Measurements from ENCODE around the gene DVL3.
"Not testable (repeated sequence)": the region's sequence is repeated elsewhere in the genome, so short reads cannot be mapped to it uniquely, and the experiment has no call there.

The DVL3 gene

DNA sequence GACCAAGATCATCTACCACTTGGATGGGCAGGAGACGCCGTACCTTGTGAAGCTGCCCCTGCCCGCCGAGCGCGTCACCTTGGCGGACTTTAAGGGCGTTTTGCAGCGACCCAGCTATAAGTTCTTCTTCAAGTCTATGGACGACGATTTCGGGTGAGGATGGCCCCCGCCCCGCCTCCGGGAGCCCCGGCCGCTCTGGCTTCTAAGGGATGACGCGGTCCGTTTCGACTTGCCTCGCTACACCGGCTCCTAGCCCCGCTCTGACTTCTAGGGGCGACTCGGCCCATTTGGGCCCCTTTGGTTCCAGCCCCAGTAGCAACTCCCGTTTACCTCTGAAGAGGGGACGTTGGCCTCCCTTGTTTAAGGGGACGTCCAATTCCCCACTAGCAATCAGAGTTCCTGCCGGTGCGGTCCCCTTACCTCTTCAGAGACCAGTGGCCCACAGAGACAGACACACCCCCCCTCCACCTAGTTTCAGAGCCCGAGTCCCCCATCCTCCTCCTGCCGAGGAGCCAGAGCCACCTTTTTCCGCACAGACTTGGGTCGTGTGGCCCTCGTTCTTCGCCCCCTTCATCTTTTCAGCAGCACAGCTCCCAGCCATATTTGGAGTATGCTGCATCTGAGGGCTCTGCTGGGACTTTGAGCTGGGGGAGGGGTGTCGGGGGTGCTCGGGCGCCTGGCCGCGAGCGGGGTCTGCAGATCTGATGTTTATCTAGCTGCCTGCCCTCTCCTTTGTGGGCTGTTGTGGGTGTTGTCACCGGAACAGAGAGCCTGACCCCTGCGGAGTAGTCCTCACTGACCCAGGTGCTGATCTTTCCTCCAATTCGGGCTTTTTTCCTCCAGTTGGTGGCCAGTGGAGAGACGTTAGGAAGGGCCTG is 706 bp downstream of the DVL3 start:
- peak; percentile 29 for DNase-seq (ENCODE audit: low read depth)

DNA sequence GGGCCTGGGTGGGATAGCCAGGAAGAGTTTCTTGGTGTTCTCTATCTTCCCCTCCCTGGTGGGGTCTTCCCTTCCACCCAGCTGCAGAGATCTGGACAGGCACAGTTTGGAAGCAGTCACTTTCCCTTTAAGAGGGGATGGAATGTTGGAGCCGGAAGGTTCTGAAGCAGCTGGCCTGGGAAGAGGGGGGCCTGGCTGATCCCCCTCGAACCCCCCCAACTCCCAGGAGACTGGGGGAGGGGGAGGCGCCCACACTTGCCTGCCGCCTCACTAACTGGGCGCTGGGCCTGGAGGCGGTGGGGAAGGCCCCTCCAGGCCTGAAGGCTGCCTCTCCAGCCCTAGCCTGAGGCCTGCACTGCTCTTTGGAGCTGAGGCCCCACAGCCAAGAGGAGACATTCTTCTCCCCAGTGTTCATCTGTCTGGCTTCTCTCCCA is 1.4 kb downstream of the DVL3 start:
- no peak for DNase-seq (ENCODE audit: low read depth)

DNA sequence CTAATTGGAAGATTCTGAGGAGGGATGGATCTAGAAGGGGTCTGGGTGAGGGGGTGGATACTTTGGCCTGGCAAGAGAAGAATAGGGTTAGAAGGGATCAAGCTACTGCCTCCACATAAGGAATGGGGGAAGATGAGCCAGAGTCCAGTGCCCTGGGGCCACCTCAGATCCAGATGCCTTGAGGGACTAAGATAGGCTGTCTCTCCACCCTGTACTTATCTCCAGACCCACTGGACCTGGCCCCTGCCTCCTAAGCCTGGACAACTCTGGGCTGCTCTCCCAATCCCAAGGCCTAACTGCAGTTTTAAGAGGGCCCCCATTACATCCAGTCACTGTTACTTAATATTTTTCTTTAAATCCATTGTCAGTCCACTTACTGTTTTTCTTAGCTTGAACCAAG is 2.0 kb downstream of the DVL3 start:
- no peak for DNase-seq (ENCODE audit: low read depth)

DNA sequence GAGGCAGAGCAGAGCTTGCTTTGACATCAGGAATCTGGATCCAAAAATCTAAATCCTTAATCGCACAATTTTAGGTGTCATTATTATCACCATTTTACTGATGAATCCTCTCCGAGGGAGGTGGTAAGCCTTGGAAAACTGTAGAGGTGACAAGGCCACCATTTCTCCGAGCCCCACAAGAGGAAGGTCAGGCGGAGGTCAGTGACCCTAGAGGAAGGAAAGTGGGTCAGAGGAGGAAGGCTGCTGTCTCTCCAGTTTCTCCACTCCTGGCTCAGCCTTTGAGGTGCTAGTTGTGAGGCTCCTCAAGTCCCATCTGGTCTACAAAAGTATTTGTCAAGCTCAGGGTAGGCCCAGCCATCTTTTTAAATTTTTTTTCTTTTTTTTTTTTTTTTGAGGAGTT is 3.2 kb downstream of the DVL3 start:
- no peak for DNase-seq (ENCODE audit: low read depth)

DNA sequence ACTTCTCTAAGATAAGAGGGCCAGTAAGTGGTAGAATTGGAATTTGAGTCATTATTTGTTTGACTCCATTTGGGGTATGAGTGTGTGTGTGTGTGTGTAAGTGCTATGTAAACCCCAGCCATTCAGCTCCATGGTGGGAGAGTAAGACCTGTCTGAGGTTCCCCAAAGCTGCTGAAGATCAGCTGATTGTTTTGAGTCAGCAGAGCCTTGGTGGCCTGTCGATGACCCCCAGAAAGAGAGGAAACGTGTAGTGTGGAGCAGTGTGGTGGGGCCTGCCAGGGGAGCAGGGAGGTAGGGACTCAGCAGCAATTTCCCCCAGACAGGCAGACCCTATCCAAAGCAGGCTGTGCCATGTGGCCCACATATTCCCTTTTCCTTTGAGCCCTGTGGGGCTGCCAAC is 5.3 kb downstream of the DVL3 start:
- DNase-seq (ENCODE audit: low read depth): no peak

DNA sequence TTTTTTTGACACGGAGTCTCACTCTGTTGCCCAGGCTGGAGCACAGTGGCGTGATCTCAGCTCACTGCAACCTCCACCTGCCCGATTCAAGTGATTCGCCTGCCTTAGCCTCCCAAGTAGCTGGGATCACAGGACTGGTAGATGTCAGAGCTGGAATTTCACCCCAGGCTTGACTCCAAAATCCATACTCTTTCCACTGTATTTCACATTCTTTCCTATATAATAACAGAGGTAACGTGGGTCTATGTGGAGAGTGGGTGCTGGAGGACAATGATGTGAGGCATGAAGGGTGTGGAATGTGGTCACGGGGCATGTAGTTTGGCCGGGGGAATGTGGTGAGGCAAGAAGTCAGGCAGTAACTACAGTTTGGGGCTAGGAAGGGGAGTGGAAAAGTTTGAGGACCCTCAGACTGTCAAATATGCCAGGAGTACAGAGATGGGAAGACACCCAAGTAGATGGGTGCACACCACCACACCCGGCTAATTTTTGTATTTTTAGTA is 7.4 kb downstream of the DVL3 start:
- DNase-seq (ENCODE audit: low read depth): not testable (repeated sequence)

GRCh38 chr3:184164648-184165330 is 9.6 kb downstream of the DVL3 start:
- no peak for DNase-seq (ENCODE audit: low read depth)

GRCh38 chr3:184165543-184165942 is 10.4 kb downstream of the DVL3 start:
- DNase-seq (ENCODE audit: low read depth): no peak

DNA sequence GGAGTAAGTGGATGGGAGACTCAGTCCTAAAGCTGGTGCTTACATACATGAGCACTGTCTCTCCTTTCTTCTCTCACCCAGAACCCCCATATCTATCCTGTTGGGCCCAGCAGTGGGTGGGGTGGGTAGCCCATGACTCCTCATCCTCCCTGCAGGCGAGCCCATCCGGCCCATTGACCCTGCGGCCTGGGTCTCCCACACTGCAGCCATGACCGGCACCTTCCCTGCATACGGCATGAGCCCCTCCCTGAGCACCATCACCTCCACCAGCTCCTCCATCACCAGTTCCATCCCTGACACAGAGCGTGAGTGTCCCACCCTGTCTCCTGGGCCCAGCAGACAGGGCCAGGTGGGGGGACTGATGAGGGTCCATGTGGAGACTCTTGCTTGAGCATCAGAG is 11.5 kb downstream of the DVL3 start:
- no peak for DNase-seq (ENCODE audit: low read depth)

DNA sequence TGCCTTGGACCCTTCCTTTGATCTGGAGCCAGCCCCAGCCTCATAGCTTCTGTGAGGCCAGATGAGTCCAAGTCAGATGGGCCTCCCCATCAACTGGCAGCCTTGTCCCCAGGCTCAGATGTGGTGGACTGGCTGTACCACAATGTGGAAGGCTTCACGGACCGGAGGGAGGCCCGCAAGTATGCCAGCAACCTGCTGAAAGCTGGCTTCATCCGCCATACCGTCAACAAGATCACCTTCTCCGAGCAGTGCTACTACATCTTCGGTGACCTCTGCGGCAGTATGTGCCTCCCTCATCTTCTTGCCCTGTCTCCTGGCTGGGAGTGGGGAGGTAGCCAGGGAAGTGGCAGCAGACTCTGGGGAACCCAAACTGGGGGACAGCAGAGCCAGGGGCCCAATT is 12.6 kb downstream of the DVL3 start:
- DNase-seq (ENCODE audit: low read depth): no peak

DNA sequence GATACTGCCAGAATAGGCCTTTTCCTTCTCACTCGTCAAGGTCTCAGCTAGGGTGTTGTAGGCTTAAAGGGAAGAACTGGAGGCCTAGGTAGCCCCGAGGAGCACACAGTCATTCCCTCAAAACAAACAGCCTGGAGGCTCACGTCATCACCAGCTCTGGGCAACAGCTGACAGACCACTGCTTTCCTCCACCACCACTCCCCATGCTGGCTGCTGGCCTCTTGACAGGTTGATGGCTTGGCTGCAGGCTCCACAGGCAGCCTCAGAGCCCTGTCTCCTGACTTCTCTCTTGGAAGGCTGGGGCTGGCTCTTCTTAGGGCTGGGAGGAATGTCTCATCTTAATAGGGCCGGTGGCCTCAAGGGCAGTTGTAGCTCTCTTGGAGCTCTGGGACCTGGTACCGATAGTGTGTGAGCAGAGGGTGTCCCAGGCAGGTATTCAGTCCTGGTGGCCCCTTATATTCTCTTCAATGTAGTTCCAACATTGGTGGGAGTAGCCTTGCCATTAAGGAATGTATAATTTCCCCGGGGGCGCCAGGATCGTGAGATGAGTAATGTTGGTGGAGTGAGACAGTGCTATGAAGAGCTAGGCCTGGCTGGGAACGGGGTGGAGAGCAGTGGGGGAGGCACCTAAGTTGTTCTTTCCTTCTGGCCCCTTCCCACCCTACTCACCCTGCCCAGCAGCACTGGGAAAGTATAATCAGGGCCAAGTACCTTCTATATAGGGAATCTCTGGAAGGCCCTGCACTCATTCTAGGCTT is 13.4 kb downstream of the DVL3 start:
- no peak for DNase-seq (ENCODE audit: low read depth)

DNA sequence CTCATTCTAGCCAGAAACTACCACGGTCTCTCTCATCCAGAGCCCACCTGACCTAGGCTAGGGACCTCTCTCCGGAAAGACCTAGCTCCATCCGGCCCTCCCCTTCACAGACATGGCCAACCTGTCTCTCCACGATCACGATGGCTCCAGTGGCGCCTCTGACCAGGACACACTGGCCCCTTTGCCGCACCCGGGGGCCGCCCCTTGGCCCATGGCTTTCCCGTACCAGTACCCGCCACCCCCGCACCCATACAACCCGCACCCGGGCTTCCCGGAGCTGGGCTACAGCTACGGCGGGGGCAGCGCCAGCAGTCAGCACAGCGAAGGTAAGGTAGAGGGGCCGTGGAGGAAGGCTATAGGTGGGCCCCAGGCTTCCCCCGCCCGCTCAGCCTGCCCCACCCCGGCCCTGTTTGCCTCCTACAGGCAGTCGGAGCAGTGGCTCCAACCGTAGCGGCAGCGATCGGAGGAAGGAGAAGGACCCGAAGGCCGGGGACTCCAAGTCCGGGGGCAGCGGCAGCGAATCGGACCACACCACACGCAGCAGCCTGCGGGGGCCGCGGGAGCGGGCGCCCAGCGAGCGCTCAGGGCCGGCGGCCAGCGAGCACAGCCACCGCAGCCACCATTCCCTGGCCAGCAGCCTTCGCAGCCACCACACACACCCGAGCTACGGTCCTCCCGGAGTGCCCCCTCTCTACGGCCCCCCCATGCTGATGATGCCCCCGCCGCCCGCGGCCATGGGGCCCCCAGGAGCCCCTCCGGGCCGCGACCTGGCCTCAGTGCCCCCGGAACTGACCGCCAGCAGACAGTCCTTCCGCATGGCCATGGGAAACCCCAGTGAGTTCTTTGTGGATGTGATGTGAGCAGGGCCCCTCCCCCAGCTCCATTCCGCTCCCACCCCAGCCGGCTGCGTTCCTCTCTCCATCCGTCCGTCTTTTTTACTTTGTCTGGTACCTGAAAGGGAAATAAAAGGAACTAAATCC is 15.0 kb downstream of the DVL3 start:
- no peak for DNase-seq (ENCODE audit: low read depth)

DNA sequence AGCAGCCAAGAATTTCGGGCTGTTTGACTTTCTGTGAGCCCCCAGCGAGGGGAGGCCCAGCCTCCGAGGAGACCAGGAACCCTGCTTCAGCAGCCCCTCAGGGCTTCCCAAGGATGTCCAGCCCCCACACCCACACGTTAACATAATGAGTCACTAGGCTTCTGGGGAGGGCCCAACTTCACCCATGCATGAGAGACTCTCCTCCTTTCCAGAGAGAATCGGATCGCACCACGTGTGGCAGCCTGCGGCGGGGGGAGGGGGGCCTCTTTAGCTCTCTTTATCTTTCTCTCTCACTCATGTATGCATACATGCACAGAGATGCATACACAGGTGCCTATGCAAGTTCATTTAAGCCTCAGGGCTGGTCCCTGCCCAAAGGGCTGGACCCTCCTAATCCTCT is 16.4 kb downstream of the DVL3 start:
- DNase-seq (ENCODE audit: low read depth): no peak

- no peak for DNase-seq (ENCODE audit: low read depth)
These were observed 17.6 kb downstream of the DVL3 start for GRCh38 chr3:184172681-184173373.

GRCh38 chr3:184173374-184173722 is 18.2 kb downstream of the DVL3 start:
- DNase-seq (ENCODE audit: low read depth): no peak

- no peak for DNase-seq (ENCODE audit: low read depth)
These were observed 19.1 kb downstream of the DVL3 start for GRCh38 chr3:184174284-184174645.

DNA sequence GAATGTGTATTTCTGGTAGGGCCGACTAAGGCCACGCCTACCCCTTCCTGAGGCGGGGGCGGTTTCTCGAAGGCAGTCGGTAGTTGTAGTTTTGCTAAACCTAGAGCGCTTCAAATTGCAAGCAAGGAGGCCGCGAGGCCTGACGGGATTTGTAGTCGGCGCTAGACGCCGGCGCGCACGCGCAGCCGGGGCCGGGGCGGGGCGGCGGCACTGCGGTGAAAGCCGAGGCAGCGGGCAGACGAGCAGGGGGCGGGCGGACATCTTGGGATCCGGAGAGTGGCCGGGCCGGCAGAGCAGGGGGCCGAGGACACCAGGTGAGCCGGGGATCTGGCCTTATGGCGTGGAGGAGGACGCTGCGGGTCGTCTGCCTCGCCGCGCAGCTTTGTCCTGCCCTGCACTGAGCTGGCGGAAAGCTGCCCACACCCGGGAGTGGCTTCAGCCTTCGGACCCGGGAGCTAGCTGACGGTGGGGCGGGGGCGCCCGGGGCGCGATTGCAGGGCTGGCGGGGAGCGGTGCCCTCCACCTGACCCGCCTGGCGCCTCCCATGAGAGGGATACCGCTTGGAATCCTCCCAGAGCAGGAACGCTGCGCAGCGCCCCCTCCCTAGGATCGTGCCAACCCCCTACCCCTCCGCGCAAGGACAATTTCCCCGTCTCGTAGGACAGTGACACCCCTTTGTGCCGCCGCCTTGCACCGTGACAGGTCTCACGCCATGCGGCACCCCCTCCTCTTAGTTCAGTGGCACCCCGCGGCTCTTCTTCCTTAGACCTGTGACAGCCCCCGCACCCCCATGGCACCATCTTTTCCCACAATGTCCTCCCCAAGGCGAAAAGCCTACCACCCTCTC is 19.7 kb downstream of the DVL3 start, which contains the start of gene AP2M1:
Gene AP2M1 (plus strand): TSS at position 210 of the 847 bp plus-strand sequence. CDS start 2,139 bp downstream, outside the sequence.
- peak; percentile 97 for DNase-seq (ENCODE audit: low read depth)

GRCh38 chr3:184175506-184175905 is 20.3 kb downstream of the DVL3 start:
- DNase-seq (ENCODE audit: low read depth): no peak

- no peak for DNase-seq (ENCODE audit: low read depth)
These were observed 20.8 kb downstream of the DVL3 start for GRCh38 chr3:184175981-184176376.

All from activated T-cell treated with anti-CD3 and anti-CD28 coated beads for 24 hours (primary cell).